Ureter (tissue), 1 donor: Measurements from ENCODE around the gene ANAPC15. TPM values are rescaled to one million over a fixed set of nuclear protein-coding genes. Genes with fewer than 3 reads are reported as not detected.

ENCODE experiments used
- DNase-seq: peaks from one replicate; pipeline ENCODE4 v3.0.0-alpha.2; 2020; ENCODE audit warnings: low spot score
- total RNA-seq: library from RNA; stranded (reverse); gene quantifications from one replicate; pipeline ENCODE4 v1.2.4, GENCODE V29; 2023
- donor health status: DM: yes; HTN: yes; CAD: no.

Gene ANAPC15
- total RNA-seq, 1 donor from 2014 or later = 43.6 TPM

GRCh38 chr11:72125956-72126355 lies 13.5 kb upstream of the ANAPC15 start:
- DNase-seq = no peak

GRCh38 chr11:72124046-72124445 lies 11.6 kb upstream of the ANAPC15 start:
- DNase-seq = no peak

GRCh38 chr11:72123117-72123653 lies 10.7 kb upstream of the ANAPC15 start:
- DNase-seq = no peak

DNA sequence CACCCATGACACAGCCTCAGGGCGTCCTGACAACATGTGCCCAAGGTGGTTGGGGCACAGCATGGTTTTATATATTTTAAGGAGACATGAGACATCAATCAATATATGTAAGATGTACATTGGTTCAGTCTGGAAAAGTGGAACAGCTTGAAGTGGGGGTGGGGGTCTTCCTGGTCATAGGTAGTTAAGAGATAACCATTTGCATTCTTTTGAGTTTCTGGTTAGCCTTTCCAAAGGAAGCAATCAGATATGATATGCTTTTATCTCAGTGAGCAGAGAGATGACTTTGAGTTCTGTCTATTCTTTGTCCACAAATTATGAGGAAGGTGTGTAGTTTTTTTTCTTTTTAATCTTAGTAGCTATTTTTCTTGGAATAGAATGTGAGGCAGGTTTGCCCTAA lies 10.1 kb upstream of the ANAPC15 start:
- DNase-seq = no peak

- no peak for DNase-seq
Measured at GRCh38 chr11:72120930-72121329, 8.4 kb upstream of the ANAPC15 start.

DNA sequence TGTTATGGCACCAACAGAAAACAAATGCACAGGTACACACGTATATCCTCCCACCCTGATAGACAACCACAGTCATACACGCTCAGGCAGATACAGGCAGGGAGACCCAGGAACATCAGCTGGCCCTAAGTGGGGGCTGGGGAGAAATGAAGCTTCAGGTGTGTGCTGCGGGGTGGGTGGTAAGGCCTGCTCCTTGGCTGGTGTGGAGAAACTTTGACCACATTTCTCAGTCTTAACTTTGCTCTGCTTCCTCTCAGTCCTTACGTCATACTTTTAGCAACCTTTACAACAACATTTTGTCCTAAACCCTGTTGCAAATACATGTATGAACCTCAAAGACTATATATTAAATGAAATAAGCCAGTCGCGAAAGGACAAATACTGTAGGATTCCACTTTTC lies 6.7 kb upstream of the ANAPC15 start:
- DNase-seq = no peak

GRCh38 chr11:72116019-72116755 lies 3.7 kb upstream of the ANAPC15 start:
- no peak for DNase-seq

- no peak for DNase-seq
Measured at GRCh38 chr11:72114570-72114969, 2.1 kb upstream of the ANAPC15 start.

DNA sequence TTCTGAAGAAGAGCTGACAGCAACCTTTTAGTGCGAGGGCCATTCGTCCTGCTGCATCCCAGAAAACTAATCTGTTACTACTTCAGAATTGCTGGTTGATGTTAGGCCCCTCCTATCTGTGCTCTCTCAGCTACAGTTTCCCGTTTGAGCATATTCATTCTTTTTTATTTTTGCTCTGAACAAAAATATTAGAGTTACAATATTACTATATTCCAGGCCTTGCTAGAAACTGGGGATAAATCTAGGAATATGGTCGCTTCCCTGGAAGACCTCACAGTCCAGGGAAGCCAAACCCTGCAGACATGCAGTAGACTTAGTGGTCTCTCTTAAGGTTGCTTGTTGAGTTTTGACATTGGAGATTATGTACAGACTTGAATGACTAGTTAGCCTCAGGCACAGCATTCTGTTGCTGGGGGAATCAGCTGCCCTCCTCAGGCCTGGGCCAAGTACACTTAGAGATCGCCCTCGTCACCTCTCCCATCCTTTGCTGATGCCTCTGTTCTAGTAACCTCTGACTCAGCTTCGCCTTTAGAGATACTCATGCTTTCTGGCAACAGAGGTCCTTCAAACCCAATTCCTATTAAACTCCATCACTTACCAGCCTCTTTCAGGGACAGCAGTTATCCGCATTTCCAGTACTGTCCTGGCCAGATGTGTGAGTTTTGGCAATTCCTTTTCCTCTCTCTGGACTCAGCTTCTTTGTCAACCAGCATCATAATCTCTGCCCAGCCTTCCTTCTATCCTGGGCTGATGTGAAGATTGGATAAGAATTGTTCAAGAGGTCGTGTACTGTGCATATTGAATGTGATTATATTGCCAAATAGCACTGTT lies 698 bp upstream of the ANAPC15 start:
- DNase-seq = no peak

DNA sequence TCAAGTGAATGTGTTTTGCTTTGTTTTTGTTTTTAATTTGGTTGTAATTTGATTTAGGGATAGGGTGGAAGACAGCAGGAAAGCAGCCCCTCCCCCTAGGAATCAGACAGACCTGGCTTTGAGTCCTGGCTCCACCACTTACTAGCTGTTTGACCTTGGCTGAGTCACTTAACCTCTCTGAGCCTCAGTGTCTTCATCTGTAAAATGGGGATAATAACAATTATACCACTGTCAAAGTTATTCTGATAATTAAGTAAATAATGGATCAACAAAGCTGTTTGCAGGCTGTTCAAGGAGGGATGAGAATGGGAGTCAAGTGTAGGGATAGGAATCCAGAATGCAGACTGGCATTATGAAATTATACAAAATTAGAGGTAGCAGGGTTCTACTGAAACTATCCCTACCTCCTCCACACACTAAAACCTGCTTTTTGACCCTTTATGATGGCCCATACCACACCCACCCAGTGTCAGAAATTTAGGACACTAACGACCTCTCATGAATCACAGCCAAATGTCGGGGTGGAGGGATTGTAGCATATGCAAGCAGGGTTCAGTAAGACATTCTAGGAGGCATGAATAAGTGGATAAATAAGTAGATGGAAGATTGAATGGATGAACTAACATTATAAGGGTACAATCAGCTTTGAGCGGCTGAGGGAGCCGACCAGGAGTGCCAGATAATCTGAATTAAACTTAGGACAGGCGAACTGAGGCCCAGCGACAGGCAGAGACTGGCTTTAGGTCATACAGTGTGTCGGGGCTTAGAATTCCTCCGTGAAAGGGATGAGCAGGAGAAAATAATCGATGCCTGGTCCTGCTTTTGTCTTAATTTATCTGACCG lies 974 bp downstream of the ANAPC15 start:
- DNase-seq = no peak

DNA sequence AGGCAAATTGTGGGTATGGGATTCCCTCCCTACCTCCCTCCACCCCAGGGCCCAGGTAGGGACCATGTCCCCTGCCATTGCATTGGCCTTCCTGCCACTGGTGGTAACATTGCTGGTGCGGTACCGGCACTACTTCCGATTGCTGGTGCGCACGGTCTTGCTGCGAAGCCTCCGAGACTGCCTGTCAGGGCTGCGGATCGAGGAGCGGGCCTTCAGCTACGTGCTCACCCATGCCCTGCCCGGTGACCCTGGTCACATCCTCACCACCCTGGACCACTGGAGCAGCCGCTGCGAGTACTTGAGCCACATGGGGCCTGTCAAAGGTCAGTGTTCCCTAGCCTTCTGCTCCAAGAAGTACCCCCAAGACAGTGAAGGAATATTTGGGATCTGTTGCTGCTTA lies 6.6 kb downstream of the ANAPC15 start, which contains the start of gene TOMT:
TOMT (plus strand) TSS at position 37 of the 400 bp plus-strand sequence; CDS start at position 65, 28 bp downstream.
- DNase-seq = no peak

DNA sequence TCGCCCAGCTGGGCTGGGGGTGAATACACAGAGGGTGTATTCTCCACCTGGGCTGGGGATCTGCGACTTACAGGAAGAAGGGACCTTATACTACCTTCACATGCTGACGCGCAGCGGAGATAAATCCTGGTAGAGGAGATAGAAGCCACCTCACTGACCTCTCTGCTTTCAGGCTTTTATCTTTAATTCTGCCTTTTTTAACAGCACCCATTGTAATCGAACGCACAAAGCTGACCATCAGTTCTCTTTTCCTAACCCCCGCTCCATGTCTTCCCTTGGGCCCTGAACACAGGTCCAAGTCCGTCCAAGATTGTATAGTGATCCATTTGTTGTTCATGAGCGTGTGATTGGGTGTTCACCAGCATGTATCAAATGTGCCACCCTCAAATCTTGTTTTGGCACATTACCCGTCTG lies 8.7 kb downstream of the ANAPC15 start:
- no peak for DNase-seq

- DNase-seq = peak; percentile 100
Measured at GRCh38 chr11:72102946-72103753, 9.3 kb downstream of the ANAPC15 start, which contains the start of gene LAMTOR1. Gene LAMTOR1 (minus strand): TSS chr11:72103297. CDS start chr11:72103224, 73 bp downstream.

- DNase-seq = no peak
Measured at GRCh38 chr11:72102631-72102945, 9.9 kb downstream of the ANAPC15 start.

GRCh38 chr11:72102162-72102561 lies 10.3 kb downstream of the ANAPC15 start:
- DNase-seq = no peak

DNA sequence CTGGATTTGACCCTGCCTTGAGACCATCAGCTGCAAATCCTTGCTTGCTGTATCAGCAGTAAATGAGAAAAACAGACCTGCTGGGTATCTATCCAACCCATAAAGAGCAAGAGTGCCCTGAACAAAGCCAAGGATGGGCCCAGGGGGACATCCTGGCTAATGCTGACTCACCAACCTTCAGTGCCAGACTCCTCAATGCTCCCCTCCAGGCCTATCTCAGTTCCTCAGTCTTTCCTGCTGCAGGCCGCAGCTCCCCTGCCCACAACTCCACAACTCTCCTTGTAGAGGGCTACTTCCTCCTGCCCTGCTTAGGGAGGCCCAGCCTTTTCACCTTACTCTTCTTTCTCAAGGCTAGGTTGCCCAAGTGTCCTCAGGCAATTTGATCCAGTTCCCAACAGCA lies 12.0 kb downstream of the ANAPC15 start:
- DNase-seq = no peak

- DNase-seq = no peak
Measured at GRCh38 chr11:72100009-72100408, 12.5 kb downstream of the ANAPC15 start.

DNA sequence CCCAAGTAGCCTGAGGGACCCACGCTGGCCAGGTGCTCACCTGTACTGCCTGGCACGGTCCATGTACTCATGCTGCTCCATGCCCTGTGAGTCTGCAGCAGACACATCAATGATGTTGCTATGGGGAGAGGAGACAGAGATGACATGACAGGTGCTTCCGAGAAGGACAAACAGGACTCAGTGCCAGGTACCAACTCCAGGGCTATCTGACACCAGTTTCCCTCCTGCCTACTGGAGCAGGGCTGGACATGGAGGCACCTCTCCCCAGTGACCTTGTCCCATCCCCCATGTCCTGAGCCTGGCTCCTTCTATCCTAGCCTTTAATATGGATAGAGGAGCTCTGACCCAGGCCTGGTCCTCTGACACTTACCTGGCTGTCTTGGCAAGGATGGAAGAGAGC lies 13.8 kb downstream of the ANAPC15 start:
- no peak for DNase-seq

DNA sequence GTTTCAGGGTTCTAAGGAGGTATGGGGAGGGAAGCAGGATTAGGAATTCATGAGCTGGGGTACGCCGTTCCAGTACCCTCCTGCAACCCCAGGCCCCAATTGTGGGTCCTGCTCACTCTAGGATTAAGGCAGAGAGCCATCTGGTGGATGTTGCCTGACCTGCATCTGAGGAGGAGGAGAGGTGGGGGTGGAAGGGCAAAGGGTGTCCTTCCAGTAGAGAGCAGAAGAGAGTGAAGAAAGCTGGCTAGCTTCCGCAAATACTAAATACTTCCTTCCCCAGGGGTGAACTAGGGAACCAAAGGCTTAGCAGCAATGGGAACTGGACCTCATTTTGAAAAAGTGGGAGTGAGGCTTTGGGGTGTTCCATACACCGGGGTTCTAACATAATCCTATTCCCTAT lies 21.2 kb downstream of the ANAPC15 start:
- DNase-seq = peak; percentile 82

DNA sequence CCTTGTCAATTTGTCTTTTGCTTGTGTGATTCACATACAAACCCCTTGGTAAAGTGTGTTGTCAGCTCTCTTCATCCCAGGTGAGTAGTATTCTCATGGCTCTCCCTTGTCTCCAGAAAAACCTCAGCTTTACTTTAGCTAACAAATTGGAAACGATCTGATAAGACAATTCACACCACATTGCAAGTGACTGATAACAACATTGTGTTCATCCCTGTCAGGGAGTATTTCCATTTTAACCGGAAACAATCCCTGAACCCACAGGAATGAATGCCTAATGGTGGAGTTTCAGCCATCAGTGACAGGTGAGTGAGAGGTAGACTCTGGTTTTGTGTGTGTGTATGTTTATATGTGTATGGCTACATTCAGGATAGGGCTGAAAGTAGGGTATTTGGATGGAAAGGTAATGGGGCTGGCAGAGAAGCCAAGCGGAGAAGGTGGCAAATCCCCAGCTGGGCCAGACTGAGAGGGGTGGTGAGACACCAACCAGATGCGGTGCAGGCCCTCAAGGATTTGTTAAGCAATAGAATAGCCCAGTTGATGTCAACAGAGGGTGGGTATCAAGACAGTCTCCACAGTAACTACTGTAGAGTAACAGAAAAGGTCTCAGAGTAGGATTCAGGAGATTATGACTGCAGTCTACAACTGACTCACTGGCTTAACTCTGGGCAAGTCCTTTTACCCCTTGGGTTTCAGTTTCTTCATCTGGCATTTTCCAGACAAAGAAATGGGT lies 24.3 kb downstream of the ANAPC15 start:
- no peak for DNase-seq
